IMR-90 (cell line): ENCODE measurements around the gene HYDIN. TPM values are rescaled to one million over a fixed set of nuclear protein-coding genes. Genes with fewer than 3 reads are reported as not detected.

Experiments
- ATAC-seq: fragments of 200-7000 bp; cut with Tn5 transposase; 2 replicates; pipeline ENCODE4 v1.9.1; 2020; ENCODE audit warnings: low read depth, mild to moderate bottlenecking, moderate library complexity
- BruUV-seq: library from RNA; stranded (reverse); fragments of 400-500 nt; replicated peaks from 2 replicates; lab custom pipeline; 2021; lab: Mats Ljungman, UMichigan
- CTCF ChIA-PET: fragments of 300-600 bp; formaldehyde crosslinking; extraction: SDS; loops from one replicate; lab custom pipeline; 2021; ENCODE audit warnings: antibody characterized with exemption; lab: Yijun Ruan, JAX
- POLR2A ChIA-PET: fragments of 300-600 bp; sonication (Branson Sonifier 250); formaldehyde crosslinking; loops from one replicate; lab custom pipeline; 2022; ENCODE audit warnings: antibody characterized with exemption; ENCODE audit not compliant: unreplicated experiment; lab: Charles Lee
- DNase-seq: peaks from one replicate; pipeline ENCODE4 v3.0.0; 2013
- H2AFZ ChIP-seq: replicated peaks from 2 replicates; pipeline ENCODE3; 2013; ENCODE audit warnings: low read length, mild to moderate bottlenecking; ENCODE audit not compliant: poor library complexity
- H2AK5ac ChIP-seq: 2 replicates; pipeline ENCODE4 v1.6.1; 2013; ENCODE audit warnings: low read depth, low read length, inconsistent platforms
- H2AK9ac ChIP-seq: replicated peaks from 2 replicates; pipeline ENCODE3; 2013; ENCODE audit warnings: mild to moderate bottlenecking, low read depth, low read length, moderate library complexity; ENCODE audit not compliant: poor library complexity
- H2BK120ac ChIP-seq: 2 replicates; pipeline ENCODE4 v1.6.1; 2013; ENCODE audit warnings: low read depth, low read length, inconsistent platforms
- H2BK15ac ChIP-seq: 3 replicates; pipeline ENCODE4 v1.6.1; 2013; ENCODE audit warnings: low read depth, low read length, inconsistent platforms
- H2BK20ac ChIP-seq: 2 replicates; pipeline ENCODE4 v1.6.1; 2013; ENCODE audit warnings: low read depth, mild to moderate bottlenecking, inconsistent platforms, low read length, moderate library complexity
- H2BK5ac ChIP-seq: 2 replicates; pipeline ENCODE4 v1.6.1; 2013; ENCODE audit warnings: mild to moderate bottlenecking, low read depth, low read length, inconsistent platforms; ENCODE audit not compliant: poor library complexity, severe bottlenecking
- H3K14ac ChIP-seq: replicated peaks from 2 replicates; pipeline ENCODE4 v1.6.1; 2013; ENCODE audit warnings: low read depth, low read length, inconsistent platforms
- H3K18ac ChIP-seq: 2 replicates; pipeline ENCODE4 v1.6.1; 2013; ENCODE audit warnings: low read depth, low read length, control low read depth
- H3K23ac ChIP-seq: 2 replicates; pipeline ENCODE4 v1.6.1; 2013; ENCODE audit warnings: low read depth, low read length, inconsistent platforms
- H3K27ac ChIP-seq: 2 replicates; pipeline ENCODE4 v1.5.1; 2013; ENCODE audit warnings: mild to moderate bottlenecking, control low read depth, low read length; ENCODE audit not compliant: insufficient read depth
- H3K27me3 ChIP-seq: 2 replicates; pipeline ENCODE4 v1.6.1; 2013; ENCODE audit warnings: low read length; ENCODE audit not compliant: control insufficient read depth, insufficient read depth
- H3K36me3 ChIP-seq: 2 replicates; pipeline ENCODE4 v1.6.1; 2013; ENCODE audit warnings: low read length, mixed read lengths; ENCODE audit not compliant: control insufficient read depth, insufficient read depth
- H3K4ac ChIP-seq: 2 replicates; pipeline ENCODE4 v1.6.1; 2013; ENCODE audit warnings: low read depth, low read length, inconsistent platforms
- H3K4me1 ChIP-seq: 2 replicates; pipeline ENCODE4 v1.6.1; 2013; ENCODE audit warnings: low read length, mixed read lengths; ENCODE audit not compliant: control insufficient read depth, insufficient read depth
- H3K4me2 ChIP-seq: 2 replicates; pipeline ENCODE4 v1.6.1; 2013; ENCODE audit warnings: low read depth, mild to moderate bottlenecking, control low read depth, low read length, moderate library complexity
- H3K4me3 ChIP-seq: 2 replicates; pipeline ENCODE4 v1.5.1; 2013; ENCODE audit warnings: low read depth, mild to moderate bottlenecking, control low read depth, low read length, moderate library complexity; ENCODE audit not compliant: insufficient read depth
- H3K56ac ChIP-seq: 2 replicates; pipeline ENCODE4 v1.6.1; 2013; ENCODE audit warnings: low read length, inconsistent platforms; ENCODE audit not compliant: insufficient read depth; ENCODE audit errors: extremely low read depth
- H3K79me1 ChIP-seq, 2 experiments: 2 replicates each; pipeline ENCODE4 v1.6.1; 2013; ENCODE audit warnings: low read length in 2 of 2, inconsistent platforms in 1 of 2, low read depth in 1 of 2
- H3K9ac ChIP-seq: 2 replicates; pipeline ENCODE4 v1.6.1; 2013; ENCODE audit warnings: low read depth, low read length, control low read depth
- H3K9me1 ChIP-seq: 2 replicates; pipeline ENCODE4 v1.6.1; 2013; ENCODE audit warnings: low read length, inconsistent platforms; ENCODE audit not compliant: insufficient read depth
- H3K9me3 ChIP-seq: 2 replicates; pipeline ENCODE4 v1.6.1; 2013; ENCODE audit warnings: low read length; ENCODE audit not compliant: control insufficient read depth, insufficient read depth
- H4K20me1 ChIP-seq: 2 replicates; pipeline ENCODE4 v1.6.1; 2013; ENCODE audit warnings: low read length, inconsistent platforms; ENCODE audit not compliant: insufficient read depth
- H4K5ac ChIP-seq: 2 replicates; pipeline ENCODE4 v1.6.1; 2013; ENCODE audit warnings: mild to moderate bottlenecking, low read depth, low read length, control low read depth
- H4K8ac ChIP-seq, 2 experiments: 2 replicates each; pipeline ENCODE4 v1.6.1; 2013; ENCODE audit warnings: low read depth in 2 of 2, low read length in 2 of 2, control low read depth in 1 of 2, inconsistent platforms in 1 of 2
- H4K91ac ChIP-seq: 2 replicates; pipeline ENCODE4 v1.6.1; 2013; ENCODE audit warnings: low read depth, low read length, inconsistent platforms; ENCODE audit not compliant: insufficient read depth
- BHLHE40 ChIP-seq: fragments of 150-350 bp; IDR thresholded peaks from 2 replicates; pipeline ENCODE4 v1.6.1; 2016; ENCODE audit warnings: mild to moderate bottlenecking, low read depth, low read length
- CEBPB ChIP-seq: IDR thresholded peaks from 2 replicates; pipeline ENCODE4 v1.6.1; 2012; ENCODE audit warnings: low read depth, low read length, improper control_type of control experiment
- RAD21 ChIP-seq: IDR thresholded peaks from 2 replicates; pipeline ENCODE4 v1.6.1; 2012; ENCODE audit warnings: low read length, improper control_type of control experiment
- SMC3 ChIP-seq: fragments of 150-350 bp; IDR thresholded peaks from 2 replicates; pipeline ENCODE4 v1.6.1; 2016; ENCODE audit warnings: low read depth, mild to moderate bottlenecking, antibody characterized with exemption, low read length, moderate library complexity
- WGBS, 2 experiments: methylation state at CpG; one replicate each; pipeline versions ENCODE4 v1.1.5 to v1.1.7; 2013; ENCODE audit warnings: missing lambda C conversion rate in 2 of 2; ENCODE audit not compliant: insufficient read length in 1 of 2; ENCODE audit errors: extremely low coverage in 2 of 2; 5-methylcytosine and 5-hydroxymethylcytosine counted together
- dilution Hi-C: fragments of 300-500 bp; cut with HindIII; formaldehyde crosslinking; loops from one replicate; pipeline ENCODE4 v1.14.3; 2018; ENCODE audit warnings: low sequenced_read_pairs; ENCODE audit not compliant: unreplicated experiment
- in situ Hi-C: fragments of 300-500 bp; cut with MboI; formaldehyde crosslinking; loops from 3 replicates; pipeline ENCODE4 v1.14.3; 2019; ENCODE audit warnings: low sequenced_read_pairs, inconsistent platforms, mixed read lengths
- intact Hi-C: fragments of 100-400 bp; cut with micrococcal nuclease; formaldehyde crosslinking; loops from 2 replicates; pipeline ENCODE4 v1.10.0; 2022
- polyA plus RNA-seq, 3 experiments: library from polyadenylated mRNA; depleted of rRNA; stranded (reverse); fragments of >200 nt; gene quantifications; 2 replicates each; pipeline ENCODE4 v1.2.3, GENCODE V29; 2012; ENCODE audit warnings: low replicate concordance in 1 of 3
- total RNA-seq: library from RNA; depleted of rRNA; stranded (reverse); fragments of >200 nt; gene quantifications from 2 replicates; pipeline ENCODE4 v1.2.3, GENCODE V29; 2012
- TF ChIP-seq, protein P1 (sequence below): conservative IDR thresholded peaks from 2 replicates; pipeline ENCODE4 v1.5.1; 2012; ENCODE audit warnings: mild to moderate bottlenecking, low read depth, low read length, improper control_type of control experiment

The HYDIN gene
- total and polyA plus RNA-seq, 2 of the 4 experiments (the other 2 are of a cell fraction): 0.18 to 0.27 TPM

- no peak for ATAC-seq
- H4K8ac ChIP-seq: no peak overlapping the region
- no peak overlapping the region for H2BK5ac ChIP-seq
- H3K9ac ChIP-seq: no peak overlapping the region
- H3K9me3 ChIP-seq: no peaks in the 10 kb centered on the region
- no peaks in the 10 kb centered on the region for H3K27me3 ChIP-seq
- POLR2A ChIA-PET: no interaction called here
- no peak overlapping the region for H4K91ac ChIP-seq
- no peak overlapping the region for H2AK9ac ChIP-seq
- dilution Hi-C loops: no loop called here
- no peaks in the 10 kb centered on the region for H3K36me3 ChIP-seq
- H3K4ac ChIP-seq: no peak overlapping the region
- no peaks in the 10 kb centered on the region for H3K9me1 ChIP-seq
- 0% methylated on average over 1 of the region's 1 CpG; no CpG with 5 or more reads in 1 of the 2 experiments for WGBS, 2 experiments
- H3K4me1 ChIP-seq: no peaks in the 10 kb centered on the region
- H3K79me1 ChIP-seq: no peaks in the 10 kb centered on the region
- H3K4me2 ChIP-seq: no peak overlapping the region
- H2BK15ac ChIP-seq: no peak overlapping the region
- no peak overlapping the region for H3K56ac ChIP-seq
- H3K4me3 ChIP-seq: no peak overlapping the region
- H4K20me1 ChIP-seq: no peaks in the 10 kb centered on the region
- H4K5ac ChIP-seq: no peak overlapping the region
- H2BK20ac ChIP-seq: no peak overlapping the region
- H3K27ac ChIP-seq: no peak overlapping the region
- DNase-seq: no peak
- H3K18ac ChIP-seq: no peak overlapping the region
- H2AFZ ChIP-seq: no peak overlapping the region
- intact Hi-C loops: no loop called here
- CTCF ChIA-PET: no interaction called here
- H2AK5ac ChIP-seq: no peak overlapping the region
- H2BK120ac ChIP-seq: no peak overlapping the region
- in situ Hi-C loops: no loop called here
- no TSS peak for BruUV-seq
- H3K14ac ChIP-seq: no peak overlapping the region
- H3K23ac ChIP-seq: no peak overlapping the region
- TF ChIP-seq RAD21: no peak
- TF ChIP-seq SMC3: no peak
- TF ChIP-seq BHLHE40: no peak
- TF ChIP-seq, protein P1, sequence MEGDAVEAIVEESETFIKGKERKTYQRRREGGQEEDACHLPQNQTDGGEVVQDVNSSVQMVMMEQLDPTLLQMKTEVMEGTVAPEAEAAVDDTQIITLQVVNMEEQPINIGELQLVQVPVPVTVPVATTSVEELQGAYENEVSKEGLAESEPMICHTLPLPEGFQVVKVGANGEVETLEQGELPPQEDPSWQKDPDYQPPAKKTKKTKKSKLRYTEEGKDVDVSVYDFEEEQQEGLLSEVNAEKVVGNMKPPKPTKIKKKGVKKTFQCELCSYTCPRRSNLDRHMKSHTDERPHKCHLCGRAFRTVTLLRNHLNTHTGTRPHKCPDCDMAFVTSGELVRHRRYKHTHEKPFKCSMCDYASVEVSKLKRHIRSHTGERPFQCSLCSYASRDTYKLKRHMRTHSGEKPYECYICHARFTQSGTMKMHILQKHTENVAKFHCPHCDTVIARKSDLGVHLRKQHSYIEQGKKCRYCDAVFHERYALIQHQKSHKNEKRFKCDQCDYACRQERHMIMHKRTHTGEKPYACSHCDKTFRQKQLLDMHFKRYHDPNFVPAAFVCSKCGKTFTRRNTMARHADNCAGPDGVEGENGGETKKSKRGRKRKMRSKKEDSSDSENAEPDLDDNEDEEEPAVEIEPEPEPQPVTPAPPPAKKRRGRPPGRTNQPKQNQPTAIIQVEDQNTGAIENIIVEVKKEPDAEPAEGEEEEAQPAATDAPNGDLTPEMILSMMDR: 0 out of 2 replicates have a peak, but pooled peaks have one; percentile 3
- TF ChIP-seq CEBPB: no peak
Observed at GRCh38 chr16:71249399-71249798, 18.9 kb upstream of the HYDIN start.
